Islet of Langerhans (tissue), 1 donor: ENCODE results near the gene NKIRAS1.

Experiments used
- FAIRE-seq: peaks from one replicate; lab custom pipeline; 2011; peaks lifted over from hg19 to GRCh38; lab: Jason Lieb, UNC

Gene NKIRAS1

GRCh38 chr3:23916886-23917678 is at the start of gene NKIRAS1, which contains the start of gene RPL15:
Gene NKIRAS1, minus strand, starts transcription at chr3:23916990. Its CDS starts 6,086 bp downstream, at chr3:23910904.
Gene RPL15, plus strand, starts transcription at chr3:23917132. Its CDS starts 728 bp downstream, at chr3:23917860.
- no peak for FAIRE-seq

- no peak for FAIRE-seq
Measured at GRCh38 chr3:23966328-23966727, 49.5 kb upstream of the NKIRAS1 start.

GRCh38 chr3:23964537-23965235 is 47.9 kb upstream of the NKIRAS1 start:
- no peak for FAIRE-seq

GRCh38 chr3:23961913-23962312 is 45.1 kb upstream of the NKIRAS1 start:
- no peak for FAIRE-seq

GRCh38 chr3:23961066-23961465 is 44.3 kb upstream of the NKIRAS1 start:
- FAIRE-seq = peak; percentile 21

- FAIRE-seq = no peak
Measured at GRCh38 chr3:23960649-23961048, 43.9 kb upstream of the NKIRAS1 start.

GRCh38 chr3:23959135-23959900 is 42.5 kb upstream of the NKIRAS1 start:
- FAIRE-seq = no peak

- no peak for FAIRE-seq
Measured at GRCh38 chr3:23956701-23957100, 39.9 kb upstream of the NKIRAS1 start.

GRCh38 chr3:23954144-23954543 is 37.4 kb upstream of the NKIRAS1 start:
- no peak for FAIRE-seq

- no peak for FAIRE-seq
Measured at GRCh38 chr3:23953523-23953922, 36.7 kb upstream of the NKIRAS1 start.

- FAIRE-seq = no peak
Measured at GRCh38 chr3:23952646-23953045, 35.9 kb upstream of the NKIRAS1 start.

GRCh38 chr3:23950293-23950692 is 33.5 kb upstream of the NKIRAS1 start:
- no peak for FAIRE-seq

- FAIRE-seq = no peak
Measured at GRCh38 chr3:23949784-23950183, 33.0 kb upstream of the NKIRAS1 start.

- no peak for FAIRE-seq
Measured at GRCh38 chr3:23948761-23949160, 32.0 kb upstream of the NKIRAS1 start.

- no peak for FAIRE-seq
Measured at GRCh38 chr3:23945913-23946687, 29.3 kb upstream of the NKIRAS1 start.

- no peak for FAIRE-seq
Measured at GRCh38 chr3:23945663-23945912, 28.8 kb upstream of the NKIRAS1 start.

GRCh38 chr3:23944861-23945662 is 28.3 kb upstream of the NKIRAS1 start, which contains the start of gene NR1D2:
Gene NR1D2, plus strand, starts transcription at chr3:23945286. Its CDS starts 293 bp downstream, at chr3:23945579.
- FAIRE-seq = no peak

- FAIRE-seq = no peak
Measured at GRCh38 chr3:23944007-23944783, 27.4 kb upstream of the NKIRAS1 start.

GRCh38 chr3:23942546-23942945 is 25.8 kb upstream of the NKIRAS1 start:
- no peak for FAIRE-seq

- FAIRE-seq = no peak
Measured at GRCh38 chr3:23941440-23941839, 24.6 kb upstream of the NKIRAS1 start.

- FAIRE-seq = no peak
Measured at GRCh38 chr3:23940775-23941174, 24.0 kb upstream of the NKIRAS1 start.
